Amygdala (tissue), 56 donors: ENCODE measurements around the gene LONRF3.
"Not testable (repeated sequence)": the region's sequence is repeated elsewhere in the genome, so short reads cannot be mapped to it uniquely, and the experiment has no call there.

Experiments used
- DNase-seq, 56 donors: peaks; one replicate each; lab custom pipeline; 2025; lab: John Stamatoyannopoulos, UW

Gene LONRF3

GRCh38 chrX:118980761-118981160 lies 6.3 kb downstream of the LONRF3 start:
- no peak for DNase-seq

- no peak for DNase-seq
These were observed 9.1 kb downstream of the LONRF3 start for GRCh38 chrX:118983513-118983912.

GRCh38 chrX:118988911-118989310 lies 14.5 kb downstream of the LONRF3 start:
- DNase-seq, result no peak

GRCh38 chrX:118989886-118990285 lies 15.5 kb downstream of the LONRF3 start:
- DNase-seq, result no peak

GRCh38 chrX:118990512-118991227 lies 16.3 kb downstream of the LONRF3 start:
- no peak for DNase-seq

GRCh38 chrX:118992441-118993121 lies 18.2 kb downstream of the LONRF3 start:
- not testable (repeated sequence) for DNase-seq

- DNase-seq, result no peak
These were observed 29.0 kb downstream of the LONRF3 start for GRCh38 chrX:119003462-119003861.

- DNase-seq, result peak in 37 of 56 donors; percentile 0 to 63 (median 6)
These were observed 30.6 kb downstream of the LONRF3 start for GRCh38 chrX:119004920-119005524.

- no peak for DNase-seq
These were observed 32.9 kb downstream of the LONRF3 start for GRCh38 chrX:119007189-119007770.

GRCh38 chrX:119008110-119008744 lies 33.8 kb downstream of the LONRF3 start:
- DNase-seq, result peak in 15 of 56 donors; percentile 0 to 32 (median 1)

GRCh38 chrX:119009071-119009470 lies 34.7 kb downstream of the LONRF3 start:
- no peak for DNase-seq

- no peak for DNase-seq
These were observed 36.1 kb downstream of the LONRF3 start for GRCh38 chrX:119010491-119010890.

- DNase-seq, result no peak
These were observed 38.7 kb downstream of the LONRF3 start for GRCh38 chrX:119013164-119013563.

- DNase-seq, result peak in 2 of 56 donors; percentile 0
These were observed 41.2 kb downstream of the LONRF3 start for GRCh38 chrX:119015407-119016237.

- DNase-seq, result no peak
These were observed 42.7 kb downstream of the LONRF3 start for GRCh38 chrX:119017077-119017476.

GRCh38 chrX:119025900-119026299 lies 51.5 kb downstream of the LONRF3 start:
- no peak for DNase-seq

- not testable (repeated sequence) for DNase-seq
These were observed 51.9 kb downstream of the LONRF3 start for GRCh38 chrX:119026344-119026743.

GRCh38 chrX:119027960-119028732 lies 53.7 kb downstream of the LONRF3 start:
- not testable (repeated sequence) for DNase-seq

GRCh38 chrX:119028733-119029330 lies 54.4 kb downstream of the LONRF3 start:
- DNase-seq, result no peak
